ENCODE data around the gene CDCP1. TPM values are rescaled to one million over a fixed set of nuclear protein-coding genes. Genes with fewer than 3 reads are reported as not detected.

CDCP1 gene
- total and polyA plus RNA-seq, 4 donors = 1.6 to 20.7 (median 4.2) TPM

DNA sequence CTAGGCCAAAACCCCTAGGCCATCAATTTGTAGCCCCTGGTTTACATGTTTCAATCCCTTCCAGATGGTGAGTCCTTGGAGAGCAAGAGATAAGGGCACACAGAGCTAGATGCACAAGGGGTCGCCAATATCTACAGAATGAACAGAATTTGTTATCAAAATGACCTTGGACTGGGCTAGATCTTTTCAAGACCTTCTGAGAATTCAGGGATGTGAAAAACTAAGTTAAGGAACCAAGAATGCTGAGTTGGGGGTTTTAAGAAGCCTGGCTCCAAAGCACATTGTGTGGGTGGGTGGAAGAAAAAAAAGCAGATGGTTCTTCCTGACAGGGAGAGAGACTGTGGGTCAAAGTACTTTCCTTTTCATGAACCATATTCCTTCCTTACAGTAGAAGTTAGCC lies 10.2 kb downstream of the CDCP1 start:
- no peaks in the 10 kb centered on the region for H3K36me3 ChIP-seq (ENCODE audit: control insufficient read depth in 4 of 4, insufficient read depth in 4 of 4, low read length in 4 of 4)
- H3K27ac ChIP-seq (ENCODE audit: low read depth in 1 of 2, low read length in 1 of 2) = no peak overlapping the region
- no peak overlapping the region for H3K4me3 ChIP-seq
- no peak for ATAC-seq (ENCODE audit: insufficient read depth, low FRiP score)
- 79 to 86% methylated on average over 1 of the region's 1 CpG for WGBS, 2 donors
- peaks cover 0 to 6% (median 4%) of the 10 kb centered on the region in 5 donors for H3K4me1 ChIP-seq (ENCODE audit: control insufficient read depth in 5 of 5, insufficient read depth in 5 of 5, low read length in 5 of 5)
- H3K9me3 ChIP-seq (ENCODE audit: control insufficient read depth in 4 of 4, insufficient read depth in 3 of 4, low read length in 3 of 4) = no peaks in the 10 kb centered on the region
- no peaks in the 10 kb centered on the region for H3K27me3 ChIP-seq (ENCODE audit: control insufficient read depth in 3 of 3, insufficient read depth in 3 of 3, low read length in 2 of 3)
- TF ChIP-seq, protein P1, sequence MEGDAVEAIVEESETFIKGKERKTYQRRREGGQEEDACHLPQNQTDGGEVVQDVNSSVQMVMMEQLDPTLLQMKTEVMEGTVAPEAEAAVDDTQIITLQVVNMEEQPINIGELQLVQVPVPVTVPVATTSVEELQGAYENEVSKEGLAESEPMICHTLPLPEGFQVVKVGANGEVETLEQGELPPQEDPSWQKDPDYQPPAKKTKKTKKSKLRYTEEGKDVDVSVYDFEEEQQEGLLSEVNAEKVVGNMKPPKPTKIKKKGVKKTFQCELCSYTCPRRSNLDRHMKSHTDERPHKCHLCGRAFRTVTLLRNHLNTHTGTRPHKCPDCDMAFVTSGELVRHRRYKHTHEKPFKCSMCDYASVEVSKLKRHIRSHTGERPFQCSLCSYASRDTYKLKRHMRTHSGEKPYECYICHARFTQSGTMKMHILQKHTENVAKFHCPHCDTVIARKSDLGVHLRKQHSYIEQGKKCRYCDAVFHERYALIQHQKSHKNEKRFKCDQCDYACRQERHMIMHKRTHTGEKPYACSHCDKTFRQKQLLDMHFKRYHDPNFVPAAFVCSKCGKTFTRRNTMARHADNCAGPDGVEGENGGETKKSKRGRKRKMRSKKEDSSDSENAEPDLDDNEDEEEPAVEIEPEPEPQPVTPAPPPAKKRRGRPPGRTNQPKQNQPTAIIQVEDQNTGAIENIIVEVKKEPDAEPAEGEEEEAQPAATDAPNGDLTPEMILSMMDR (IDR thresholded peaks at IDR 0.05; ENCODE audit: control extremely low read depth, extremely low read depth) = no peak
- H3K9ac ChIP-seq (ENCODE audit: insufficient read depth in 1 of 2, low read length in 2 of 2) = no peak overlapping the region
- no peak for DNase-seq

DNA sequence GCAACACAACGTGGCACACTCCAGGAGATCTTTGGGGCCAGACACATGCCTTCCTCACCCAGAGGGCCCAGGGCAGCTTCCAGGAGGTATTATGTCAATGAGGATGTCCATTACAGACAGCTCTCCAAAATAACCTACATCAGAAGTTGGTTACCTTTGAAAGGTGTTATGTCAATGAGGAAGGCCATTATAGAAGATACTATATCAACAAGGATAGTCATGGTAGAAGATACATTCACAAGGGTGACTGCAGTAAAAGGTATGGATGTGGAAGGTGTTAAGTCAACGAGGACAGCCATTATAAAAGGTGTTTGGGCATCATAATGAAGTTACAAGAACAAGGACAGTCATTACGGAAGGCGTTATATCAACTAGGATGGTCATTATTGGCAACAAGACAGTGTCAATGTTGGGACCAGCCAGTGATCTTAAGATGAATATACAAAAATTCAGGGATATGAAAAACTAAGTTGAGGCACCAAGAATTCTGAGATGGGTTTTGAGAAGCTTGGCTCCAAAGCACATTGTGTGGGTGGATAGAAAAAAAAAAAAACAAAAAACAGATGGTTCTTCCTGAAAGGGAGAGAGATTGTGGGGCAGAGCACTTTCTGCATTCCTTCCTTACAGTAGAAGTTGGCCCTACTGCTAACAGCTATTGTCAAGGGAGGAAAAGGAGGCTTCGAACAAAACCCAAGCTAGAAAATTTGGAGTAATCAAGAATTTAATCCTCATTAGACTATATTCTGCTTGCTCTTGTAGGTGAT lies 11.2 kb downstream of the CDCP1 start:
- Histone ChIP-seq H3K9me3 (ENCODE audit: control insufficient read depth in 4 of 4, insufficient read depth in 3 of 4, low read length in 3 of 4) (no peaks in the 10 kb centered on the region), H3K36me3 (ENCODE audit: control insufficient read depth in 4 of 4, insufficient read depth in 4 of 4, low read length in 4 of 4) (no peaks in the 10 kb centered on the region), H3K27ac (ENCODE audit: low read depth in 1 of 2, low read length in 1 of 2) (peak overlapping the region in 1 of 2 donors; percentile 20), H3K9ac (ENCODE audit: insufficient read depth in 1 of 2, low read length in 2 of 2) (no peak overlapping the region), H3K4me1 (ENCODE audit: control insufficient read depth in 5 of 5, insufficient read depth in 5 of 5, low read length in 5 of 5) (peaks cover 0 to 6% (median 4%) of the 10 kb centered on the region in 5 donors), H3K4me3 (no peak overlapping the region), H3K27me3 (ENCODE audit: control insufficient read depth in 3 of 3, insufficient read depth in 3 of 3, low read length in 2 of 3) (no peaks in the 10 kb centered on the region)
- DNase-seq = no peak
- TF ChIP-seq, protein P1 (IDR thresholded peaks at IDR 0.05; ENCODE audit: control extremely low read depth, extremely low read depth) = no peak
- ATAC-seq (ENCODE audit: insufficient read depth, low FRiP score) = no peak
- 90% methylated on average over 5 of the region's 5 CpGs for WGBS, 2 donors

DNA sequence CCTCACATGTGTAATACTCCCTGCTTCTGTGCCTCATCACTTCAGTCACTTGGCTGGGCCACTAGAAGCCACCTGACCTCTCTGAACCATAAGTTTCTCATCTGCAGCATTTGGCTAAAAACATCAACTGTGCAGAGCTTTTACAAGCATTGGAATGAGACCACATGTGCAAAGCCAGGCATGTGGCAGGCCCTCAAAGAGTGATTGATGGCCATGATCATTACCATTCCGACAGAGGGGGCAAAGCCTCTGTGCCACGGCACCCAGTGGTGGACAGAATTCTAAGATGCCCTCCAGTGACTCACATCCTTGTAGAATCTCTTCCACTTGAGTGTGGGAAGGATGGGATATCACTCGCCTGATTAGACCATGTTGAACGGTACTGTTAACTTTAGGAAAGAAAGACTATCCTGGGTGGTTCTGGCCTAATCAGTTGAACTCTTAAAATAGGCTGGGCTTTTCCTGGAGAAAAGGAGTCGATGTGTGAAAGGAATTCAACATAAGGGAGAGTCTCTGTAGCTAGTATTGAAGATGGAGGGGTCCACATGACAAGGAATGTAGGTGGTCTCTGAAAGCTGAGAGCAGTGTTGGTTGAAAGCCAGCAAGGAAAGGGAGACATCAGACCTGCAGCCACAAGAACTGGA lies 13.5 kb downstream of the CDCP1 start:
- ATAC-seq (ENCODE audit: insufficient read depth, low FRiP score) (no peak), DNase-seq (no peak)
- TF ChIP-seq, protein P1 (IDR thresholded peaks at IDR 0.05; ENCODE audit: control extremely low read depth, extremely low read depth) = no peak
- Histone ChIP-seq H3K9ac (ENCODE audit: insufficient read depth in 1 of 2, low read length in 2 of 2) (no peak overlapping the region), H3K36me3 (ENCODE audit: control insufficient read depth in 4 of 4, insufficient read depth in 4 of 4, low read length in 4 of 4) (no peaks in the 10 kb centered on the region), H3K27me3 (ENCODE audit: control insufficient read depth in 3 of 3, insufficient read depth in 3 of 3, low read length in 2 of 3) (no peaks in the 10 kb centered on the region), H3K27ac (ENCODE audit: low read depth in 1 of 2, low read length in 1 of 2) (no peak overlapping the region), H3K9me3 (ENCODE audit: control insufficient read depth in 4 of 4, insufficient read depth in 3 of 4, low read length in 3 of 4) (no peaks in the 10 kb centered on the region), H3K4me3 (no peak overlapping the region), H3K4me1 (ENCODE audit: control insufficient read depth in 5 of 5, insufficient read depth in 5 of 5, low read length in 5 of 5) (no peaks in the 10 kb centered on the region)
- 85 to 88% methylated on average over 5 of the region's 5 CpGs for WGBS, 2 donors

All from lung (tissue), 12 donors.